Stimulated activated CD8-positive, alpha-beta memory T cell treated with anti-CD3 and anti-CD28 coated beads, Interleukin-12 subunit alpha, Interleukin-12 subunit beta, amount 100 ng/mL, for 4 hours (primary cell): ENCODE data around the gene CD300H.
"Not testable (repeated sequence)": the region's sequence is repeated elsewhere in the genome, so short reads cannot be mapped to it uniquely, and the experiment has no call there.

Experiments used
- DNase-seq: peaks from one replicate; pipeline ENCODE4 v3.0.0-alpha.2; 2020; ENCODE audit warnings: low read depth

Gene CD300H

DNA sequence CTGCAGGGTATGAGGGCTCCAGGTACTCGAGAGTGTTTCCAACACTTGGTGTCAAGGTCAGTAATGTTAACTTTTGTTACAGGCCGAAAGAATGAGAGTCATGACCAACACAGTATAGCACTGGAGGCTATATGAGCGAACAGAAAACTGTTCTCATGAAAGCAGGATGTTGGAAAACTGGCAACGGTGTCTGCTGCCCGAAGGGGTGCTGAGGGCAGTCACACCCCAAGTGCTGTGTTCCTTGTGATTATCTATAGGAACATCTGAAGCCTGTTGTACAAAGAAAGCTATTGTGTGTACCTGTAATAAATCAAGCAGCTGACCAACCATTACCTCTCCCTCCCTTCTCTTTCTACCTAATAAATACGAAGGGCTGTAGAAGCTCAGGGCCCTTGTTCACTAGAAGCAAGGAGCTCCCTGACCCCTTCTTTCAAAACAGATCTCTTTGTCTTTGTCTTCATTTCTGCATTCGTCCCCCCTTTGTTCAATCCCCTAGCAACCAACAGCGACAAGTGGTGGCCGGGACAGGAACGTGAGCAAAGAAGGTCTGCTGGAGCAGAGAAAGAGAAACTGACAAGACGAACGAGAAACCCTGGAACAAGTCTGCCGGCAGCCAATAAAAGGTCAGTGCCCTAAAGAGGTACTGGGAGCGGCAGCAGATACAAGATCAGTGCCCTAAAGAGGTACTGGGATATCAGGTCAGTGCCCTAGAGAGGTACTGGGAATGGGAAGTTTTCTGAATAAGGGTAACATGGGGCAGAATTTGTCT, 17.2 kb upstream of the CD300H start:
- no peak for DNase-seq

GRCh38 chr17:74582633-74583032, 15.3 kb upstream of the CD300H start:
- no peak for DNase-seq

- DNase-seq, result no peak
These were observed 12.6 kb upstream of the CD300H start for GRCh38 chr17:74579900-74580299.

GRCh38 chr17:74578979-74579378, 11.7 kb upstream of the CD300H start:
- DNase-seq, result no peak

DNA sequence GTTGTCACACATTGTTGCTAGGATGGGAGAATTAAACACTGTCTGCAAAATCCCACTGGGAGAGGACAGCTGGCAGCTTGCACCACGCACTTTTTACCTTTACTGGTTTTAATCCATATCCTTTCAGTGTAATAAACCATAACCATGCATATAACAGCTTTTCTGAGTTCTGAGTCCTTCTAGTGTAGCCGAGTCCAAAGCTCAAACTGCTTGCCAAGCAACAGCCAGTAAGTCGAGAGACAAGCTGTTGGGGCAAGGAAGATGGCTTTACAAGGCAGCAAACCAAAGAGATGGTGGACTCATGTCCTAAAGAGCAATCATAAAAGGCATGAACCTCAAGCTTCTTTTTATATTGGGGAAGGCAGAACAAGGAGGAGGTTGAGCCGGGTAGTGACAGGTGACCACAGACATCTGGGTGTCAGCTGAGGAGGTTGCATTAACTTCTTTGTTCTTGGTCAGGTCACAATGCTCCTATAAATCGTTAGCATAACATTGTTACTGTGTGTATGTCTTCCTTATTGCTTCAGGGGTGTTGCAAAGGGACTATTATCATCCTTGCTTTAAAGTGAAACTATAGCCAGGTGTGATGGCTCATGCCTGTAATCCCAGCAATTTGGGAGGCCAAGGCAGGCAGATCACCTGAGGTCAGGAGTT, 7.3 kb upstream of the CD300H start:
- no peak for DNase-seq

- not testable (repeated sequence) for DNase-seq
These were observed 6.3 kb upstream of the CD300H start for GRCh38 chr17:74573635-74574034.

DNA sequence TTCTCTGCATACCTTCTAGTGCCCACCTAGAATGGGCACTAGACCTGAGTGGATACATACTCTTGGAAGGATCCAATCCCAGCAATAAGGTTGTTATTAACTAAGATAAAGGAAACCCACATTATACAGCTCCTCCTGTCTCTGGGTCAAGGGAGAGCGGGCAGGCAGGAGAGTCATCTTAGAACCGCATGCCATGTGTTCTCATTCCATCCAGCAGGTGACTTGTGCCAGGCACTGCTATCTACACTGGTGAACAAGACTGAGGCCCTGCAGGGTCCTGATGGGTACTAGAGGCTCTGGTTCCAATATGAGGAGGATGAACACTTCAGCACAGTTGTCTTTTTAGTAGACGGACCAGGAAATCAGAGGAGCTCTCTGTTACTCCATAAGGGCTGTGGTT, 5.9 kb upstream of the CD300H start:
- no peak for DNase-seq

DNA sequence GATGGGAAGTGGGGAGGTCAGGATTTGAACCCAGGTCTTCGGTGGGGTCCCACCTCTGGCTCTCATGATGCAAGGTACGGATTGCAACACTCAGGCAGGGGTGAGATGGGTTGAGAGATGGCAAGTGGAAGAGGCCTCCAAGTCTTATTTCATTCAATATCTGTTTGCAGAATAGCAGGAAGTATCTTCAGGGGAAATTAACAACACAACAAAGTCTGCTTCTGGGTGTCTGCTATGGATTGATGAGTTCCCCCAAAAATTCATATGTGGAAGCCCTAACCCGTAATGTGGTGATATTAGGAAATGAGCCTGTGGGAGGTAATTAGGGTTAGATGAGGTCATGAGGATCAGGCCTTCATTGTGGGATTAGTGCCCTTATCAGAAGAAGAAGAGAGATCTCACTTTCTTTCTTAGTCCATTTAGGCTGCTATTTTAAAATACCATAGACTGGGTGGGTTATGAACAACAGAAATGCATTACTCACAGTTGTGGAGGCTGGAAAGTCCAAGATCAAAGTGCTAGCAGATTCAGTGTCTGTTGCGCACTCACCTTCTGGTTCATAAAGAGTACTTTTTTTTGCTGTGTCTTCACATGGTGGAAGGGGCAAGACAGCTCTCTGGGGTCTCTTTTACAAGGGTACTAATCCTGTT, 4.4 kb upstream of the CD300H start:
- DNase-seq, result no peak

GRCh38 chr17:74569020-74570003, 2.0 kb upstream of the CD300H start:
- no peak for DNase-seq

GRCh38 chr17:74568106-74568873, 981 bp upstream of the CD300H start:
- DNase-seq, result no peak

- no peak for DNase-seq
These were observed 1.1 kb downstream of the CD300H start for GRCh38 chr17:74566132-74566753.

GRCh38 chr17:74565126-74565525, 2.2 kb downstream of the CD300H start:
- no peak for DNase-seq

- DNase-seq, result no peak
These were observed 4.0 kb downstream of the CD300H start for GRCh38 chr17:74563358-74563757.

GRCh38 chr17:74561586-74561985, 5.7 kb downstream of the CD300H start:
- DNase-seq, result no peak

GRCh38 chr17:74558882-74559519, 8.3 kb downstream of the CD300H start:
- no peak for DNase-seq

DNA sequence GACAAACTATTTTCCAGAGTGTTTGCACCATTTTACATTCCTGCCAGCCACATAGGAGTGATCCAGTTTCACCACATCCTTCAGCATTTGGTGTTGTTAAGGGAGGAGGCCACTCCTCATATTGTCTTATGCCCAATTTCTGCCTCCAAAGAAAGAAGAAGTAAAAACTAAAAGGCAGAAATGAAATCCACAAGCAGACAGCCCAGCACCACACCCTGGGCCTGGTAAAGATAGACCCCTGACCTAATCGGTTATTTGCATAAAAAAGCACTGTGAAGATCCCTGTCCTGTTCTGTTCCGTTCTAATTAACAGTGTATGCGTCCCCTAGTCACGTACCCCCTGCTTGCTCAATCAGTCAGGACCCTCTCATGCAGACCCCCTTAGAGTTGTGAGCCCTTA, 8.9 kb downstream of the CD300H start:
- DNase-seq, result not testable (repeated sequence)

DNA sequence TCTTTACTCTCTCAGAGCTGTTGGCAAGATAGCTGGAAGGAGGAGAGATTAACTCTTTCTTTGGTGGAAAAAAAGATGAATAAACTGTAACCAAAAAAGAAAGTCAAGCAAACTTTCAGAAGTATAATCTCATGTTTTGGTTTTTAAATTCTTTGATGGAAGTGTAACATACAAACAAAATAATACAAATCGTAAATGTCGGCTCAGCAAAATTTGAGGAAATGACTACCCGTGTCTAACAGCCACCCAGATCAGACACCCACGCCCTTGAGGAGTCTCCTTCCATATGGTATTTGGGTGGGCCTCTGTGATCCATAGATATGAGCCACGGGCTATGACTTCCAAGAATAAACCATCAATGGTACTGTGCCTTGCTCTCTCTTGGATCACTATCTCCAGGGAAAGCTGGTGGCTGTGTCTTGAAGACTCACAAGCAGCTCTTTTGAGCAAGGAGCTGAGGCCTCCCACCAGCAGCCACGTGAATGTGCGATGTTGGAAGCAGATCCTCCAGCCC, 11.8 kb downstream of the CD300H start:
- DNase-seq, result no peak

DNA sequence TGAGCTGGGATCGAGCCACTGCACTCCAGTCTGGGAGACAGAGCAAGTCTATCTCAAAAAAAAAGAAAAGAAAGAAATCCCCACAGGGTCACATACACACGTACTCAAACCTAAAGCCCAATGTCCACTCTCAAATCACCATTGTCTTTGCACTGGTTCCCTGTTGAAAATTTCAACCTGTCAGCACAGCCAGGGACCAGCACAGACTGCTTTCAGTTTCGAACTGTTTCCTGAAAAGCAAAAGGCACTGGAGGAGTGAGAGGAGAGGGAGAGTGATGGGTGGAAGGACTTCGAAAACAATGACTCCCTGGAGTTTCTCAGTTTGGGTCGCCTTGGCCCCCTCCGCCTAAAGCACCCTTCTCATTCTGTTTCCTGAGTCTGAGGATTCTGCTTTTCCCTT, 12.4 kb downstream of the CD300H start:
- DNase-seq, result no peak

DNA sequence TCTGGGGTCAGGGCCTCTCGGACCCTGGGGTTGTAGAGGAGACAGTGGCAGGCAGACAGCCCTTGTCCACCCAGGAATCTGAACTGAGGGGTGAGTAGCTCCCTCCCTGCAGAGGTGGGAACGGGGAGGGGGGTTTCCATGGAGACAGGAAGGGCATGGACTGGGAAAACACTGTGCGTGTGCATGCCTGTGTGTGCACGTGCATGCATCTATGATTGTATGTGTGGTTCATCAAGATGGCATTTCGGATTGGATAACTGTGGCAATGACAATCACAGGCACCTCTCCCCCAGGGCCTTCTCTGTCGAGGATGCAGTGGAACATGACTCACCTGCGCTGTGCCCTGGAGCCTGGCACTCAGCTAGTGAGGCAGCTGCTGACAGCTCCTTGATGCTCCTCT, 15.3 kb downstream of the CD300H start:
- DNase-seq, result no peak

GRCh38 chr17:74550602-74551001, 16.7 kb downstream of the CD300H start:
- DNase-seq, result no peak
